ENCODE results near the gene UFSP1.

Gene UFSP1

DNA sequence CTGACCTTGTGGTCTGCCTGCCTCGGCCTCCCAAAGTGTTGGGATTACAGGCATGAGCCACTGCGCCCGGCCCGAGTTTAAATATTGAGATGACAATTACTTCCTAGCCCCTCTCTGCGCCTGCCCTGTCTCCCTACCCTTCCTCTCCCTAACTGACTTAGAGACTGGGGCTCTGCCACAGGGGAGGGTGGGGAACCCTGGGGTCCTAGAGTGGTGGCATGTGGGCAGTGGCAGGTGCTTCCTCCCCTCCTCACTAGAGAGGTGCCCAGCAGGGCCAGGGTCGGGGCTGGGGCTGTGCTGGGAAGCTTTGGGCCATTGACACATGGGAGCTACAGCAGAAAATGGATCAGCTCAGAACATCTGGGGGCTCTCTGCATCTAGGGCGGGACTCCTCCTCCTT, 13.1 kb upstream of the UFSP1 start:
- no peak overlapping the region for H3K4me3 ChIP-seq
- H3K9me3 ChIP-seq = no peaks in the 10 kb centered on the region
- no peaks in the 10 kb centered on the region for H3K27me3 ChIP-seq (ENCODE audit: low read depth)
- in situ Hi-C loops (cut with MboI; ENCODE audit: low sequenced_read_pairs) = no loop called here
- DNase-seq (ENCODE audit: low spot score in 2 of 2) = no peak
- H3K36me3 ChIP-seq (replicated peaks) = no peaks in the 10 kb centered on the region
- no peaks in the 10 kb centered on the region for H3K4me1 ChIP-seq

GRCh38 chr7:100901921-100902332, 12.4 kb upstream of the UFSP1 start:
- no peak overlapping the region for H3K4me3 ChIP-seq
- no peaks in the 10 kb centered on the region for H3K27me3 ChIP-seq (ENCODE audit: low read depth)
- in situ Hi-C loops (cut with MboI; ENCODE audit: low sequenced_read_pairs) = no loop called here
- DNase-seq (ENCODE audit: low spot score in 2 of 2) = no peak
- H3K4me1 ChIP-seq = no peaks in the 10 kb centered on the region
- H3K36me3 ChIP-seq (replicated peaks) = no peaks in the 10 kb centered on the region
- no peaks in the 10 kb centered on the region for H3K9me3 ChIP-seq

- no peaks in the 10 kb centered on the region for H3K36me3 ChIP-seq (replicated peaks)
- H3K27me3 ChIP-seq (ENCODE audit: low read depth) = peaks cover 4% of the 10 kb centered on the region; the same call in 1 of the 2 replicates
- in situ Hi-C loops (cut with MboI; ENCODE audit: low sequenced_read_pairs) = no loop called here
- no peak for DNase-seq (ENCODE audit: low spot score in 2 of 2)
- peaks cover 4% of the 10 kb centered on the region for H3K4me1 ChIP-seq
- H3K9me3 ChIP-seq = no peaks in the 10 kb centered on the region
- no peak overlapping the region for H3K4me3 ChIP-seq
Measured at GRCh38 chr7:100900978-100901377, 11.5 kb upstream of the UFSP1 start.

DNA sequence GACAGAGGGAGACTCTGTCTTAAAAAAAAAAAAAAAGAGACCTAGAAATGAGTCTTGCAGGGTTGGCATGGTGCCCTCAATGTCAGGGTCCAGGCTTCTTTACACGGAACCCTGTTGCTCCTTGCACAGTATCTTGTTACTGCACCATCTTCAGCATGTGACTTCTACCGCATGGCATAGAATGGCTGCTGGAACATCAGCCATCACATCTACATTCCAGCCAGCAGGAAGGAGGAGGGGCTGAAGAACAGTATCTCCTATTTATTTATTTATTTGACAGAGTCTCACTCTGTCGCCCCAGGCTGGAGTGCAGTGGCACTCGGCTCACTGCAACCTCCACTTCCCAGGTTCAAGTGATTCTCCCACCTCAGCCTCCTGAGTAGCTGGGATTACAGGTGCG, 9.9 kb upstream of the UFSP1 start:
- in situ Hi-C loops (cut with MboI; ENCODE audit: low sequenced_read_pairs) = loop anchor here (10.0 kb wide), 1 partner anchor 395 kb away; no protein-coding TSS in a partner anchor
- H3K4me1 ChIP-seq = peaks cover 4% of the 10 kb centered on the region
- no peak overlapping the region for H3K4me3 ChIP-seq
- no peaks in the 10 kb centered on the region for H3K9me3 ChIP-seq
- DNase-seq (ENCODE audit: low spot score in 2 of 2) = no peak
- H3K27me3 ChIP-seq (ENCODE audit: low read depth) = peaks cover 4% of the 10 kb centered on the region; the same call in 1 of the 2 replicates
- H3K36me3 ChIP-seq (replicated peaks) = no peaks in the 10 kb centered on the region

DNA sequence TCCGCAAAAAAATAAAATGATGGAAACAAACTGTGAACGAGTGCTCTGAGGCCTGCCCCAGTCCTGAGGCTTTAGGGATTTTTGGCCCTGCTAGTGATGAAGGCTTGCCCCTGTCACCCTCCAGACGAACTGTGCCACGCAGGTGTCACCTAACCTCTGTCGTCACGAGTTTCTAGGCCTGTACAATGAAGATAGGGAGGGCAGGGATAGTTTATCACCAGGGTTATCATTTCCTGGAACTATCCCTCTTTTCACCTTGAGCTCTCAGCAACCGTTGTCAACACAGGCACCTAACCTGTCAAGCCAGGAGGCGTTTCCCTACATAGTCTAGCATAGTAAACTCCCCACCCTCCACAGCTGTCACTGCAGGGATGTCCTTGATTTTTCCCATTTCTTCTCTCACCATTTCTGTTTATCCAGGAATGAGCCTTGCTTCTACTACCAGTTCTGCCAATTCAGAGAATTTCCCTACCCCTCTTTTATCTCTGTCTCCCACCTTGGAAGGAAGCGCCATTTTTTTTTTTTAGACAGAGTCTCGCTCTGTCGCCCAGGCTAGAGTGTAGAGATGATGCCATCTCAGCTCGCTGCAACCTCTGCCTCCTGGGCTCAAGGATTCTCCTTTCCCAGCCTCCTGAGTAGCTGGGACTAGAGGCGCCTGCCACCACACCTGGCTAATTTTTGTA, 8.4 kb upstream of the UFSP1 start:
- in situ Hi-C loops (cut with MboI; ENCODE audit: low sequenced_read_pairs) = loop anchor here (10.0 kb wide), 1 partner anchor 397 kb away; no protein-coding TSS in a partner anchor
- no peak for DNase-seq (ENCODE audit: low spot score in 2 of 2)
- Histone ChIP-seq H3K9me3 (no peaks in the 10 kb centered on the region), H3K27me3 (ENCODE audit: low read depth) (peaks cover 4% of the 10 kb centered on the region; the same call in 1 of the 2 replicates), H3K4me1 (peaks cover 4% of the 10 kb centered on the region), H3K4me3 (no peak overlapping the region), H3K36me3 (replicated peaks) (no peaks in the 10 kb centered on the region)

DNA sequence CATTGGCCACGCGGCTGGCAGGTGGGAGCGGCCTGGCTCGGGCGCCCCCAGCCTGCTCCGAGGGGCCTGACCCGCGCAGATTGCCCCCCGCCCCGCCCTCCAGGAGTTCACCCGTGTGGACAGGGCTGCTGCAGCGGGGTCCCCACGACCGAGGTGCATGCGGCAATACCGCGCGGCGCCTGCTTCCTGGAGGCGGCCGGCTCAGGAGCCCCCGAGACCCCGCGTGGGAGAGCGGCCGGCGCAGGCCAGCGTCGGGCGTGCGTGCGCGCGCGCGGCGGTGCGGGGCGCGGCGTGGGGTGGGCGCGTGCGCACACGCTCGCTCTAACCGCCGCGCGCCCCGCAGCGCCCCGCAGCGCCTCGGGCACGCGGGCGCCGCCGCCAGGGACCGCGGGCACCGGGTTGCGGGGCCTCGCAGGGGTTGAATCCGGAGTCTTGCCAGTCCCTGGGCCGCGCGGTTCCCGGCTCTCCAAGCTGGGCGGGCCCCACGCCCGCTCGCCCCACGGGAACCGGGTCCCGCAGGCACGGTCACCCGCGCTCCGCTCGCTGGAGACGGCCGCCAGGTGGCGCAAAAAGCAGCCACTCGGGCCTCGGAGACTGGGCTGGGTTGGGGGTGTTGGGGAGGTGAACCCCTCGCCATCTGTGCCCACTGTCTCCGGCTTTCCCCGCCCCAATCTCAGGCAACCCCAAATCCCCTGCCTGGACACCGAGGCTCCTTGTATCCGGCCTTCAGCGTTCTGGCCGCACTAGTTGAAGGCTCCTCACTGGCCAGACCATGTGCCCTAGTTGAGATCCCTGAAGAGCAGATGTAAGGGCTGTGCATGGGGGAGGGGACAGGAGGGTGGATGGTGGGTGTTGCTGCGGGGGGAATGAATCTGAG, 7.5 kb upstream of the UFSP1 start:
- DNase-seq (ENCODE audit: low spot score in 2 of 2) = peak in 1 of 2 experiments; percentile 41
- peaks cover 4% of the 10 kb centered on the region for H3K4me1 ChIP-seq
- peaks cover 4% of the 10 kb centered on the region; the same call in 1 of the 2 replicates for H3K27me3 ChIP-seq (ENCODE audit: low read depth)
- no peaks in the 10 kb centered on the region for H3K9me3 ChIP-seq
- in situ Hi-C loops (cut with MboI; ENCODE audit: low sequenced_read_pairs) = loop anchor here (10.0 kb wide), 1 partner anchor 398 kb away; no protein-coding TSS in a partner anchor
- H3K4me3 ChIP-seq = peak overlapping the region; percentile 50
- no peaks in the 10 kb centered on the region for H3K36me3 ChIP-seq (replicated peaks)

DNA sequence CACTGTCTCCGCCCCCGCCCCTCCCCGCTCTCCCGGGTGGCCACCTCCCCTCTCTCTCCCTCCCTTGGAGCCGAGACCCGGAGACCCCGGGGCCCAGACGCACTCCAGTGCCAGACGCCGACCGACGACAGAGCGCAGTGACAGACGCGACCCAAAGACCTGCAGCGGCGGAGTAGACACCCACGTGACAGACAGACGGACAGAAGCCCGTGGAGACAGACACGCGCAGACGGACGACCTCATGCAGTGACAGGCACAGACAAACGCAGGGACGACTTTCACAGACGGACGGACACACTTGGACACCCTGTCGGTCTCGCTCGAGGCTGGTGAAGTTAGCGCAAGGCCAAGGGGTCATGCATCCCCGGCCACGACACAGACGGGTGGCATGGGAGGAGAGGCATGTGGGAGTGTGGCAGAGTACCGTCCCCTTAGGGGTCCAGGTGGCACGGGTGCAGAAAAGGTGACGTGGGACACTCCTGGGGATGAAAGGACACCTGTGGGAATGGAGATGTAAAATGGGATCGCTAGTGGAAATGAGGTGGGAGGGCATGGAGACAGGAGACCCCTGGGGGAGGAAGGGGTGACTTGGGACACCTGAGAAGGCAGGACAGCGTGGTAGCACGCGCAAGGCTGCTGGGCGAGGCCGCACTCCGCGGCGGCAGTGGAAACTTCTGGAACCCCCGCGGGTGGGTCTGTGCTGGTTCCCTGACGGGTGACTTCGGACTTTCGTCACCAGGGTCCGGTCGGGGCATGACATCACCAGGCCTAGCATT, 6.6 kb upstream of the UFSP1 start:
- peaks cover 4% of the 10 kb centered on the region; the same call in 1 of the 2 replicates for H3K27me3 ChIP-seq (ENCODE audit: low read depth)
- no peaks in the 10 kb centered on the region for H3K9me3 ChIP-seq
- H3K4me1 ChIP-seq = peaks cover 4% of the 10 kb centered on the region
- DNase-seq (ENCODE audit: low spot score in 2 of 2) = peak in 1 of 2 experiments; percentile 83
- in situ Hi-C loops (cut with MboI; ENCODE audit: low sequenced_read_pairs) = loop anchor here (10.0 kb wide), 1 partner anchor 399 kb away; no protein-coding TSS in a partner anchor
- peak overlapping the region; percentile 50 for H3K4me3 ChIP-seq
- no peaks in the 10 kb centered on the region for H3K36me3 ChIP-seq (replicated peaks)

DNA sequence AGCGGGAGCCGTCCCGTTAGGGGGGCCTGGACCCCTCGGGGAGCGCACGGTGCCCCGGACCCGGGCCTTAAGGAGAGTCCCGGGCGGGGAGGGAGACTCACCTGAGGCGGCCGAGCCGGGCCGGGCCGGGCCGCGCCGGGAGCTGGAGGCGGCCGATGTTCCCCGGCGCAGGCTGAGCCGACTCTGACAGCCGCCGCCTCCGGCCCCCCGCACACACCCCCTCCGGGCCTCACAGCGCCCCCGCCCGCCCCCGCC, 6.1 kb upstream of the UFSP1 start, which contains the start of gene ACHE:
ACHE (minus strand) TSS at position 188 of the 255 bp plus-strand sequence. CDS start 1,656 bp downstream, outside the sequence.
- in situ Hi-C loops (cut with MboI; ENCODE audit: low sequenced_read_pairs) = loop anchor here (10.0 kb wide), 1 partner anchor 399 kb away; no protein-coding TSS in a partner anchor
- Histone ChIP-seq H3K9me3 (no peaks in the 10 kb centered on the region), H3K4me3 (peak within 1 kb of the TSS; percentile 50), H3K4me1 (peaks cover 5% of the 10 kb centered on the region), H3K27me3 (ENCODE audit: low read depth) (peaks cover 4% of the 10 kb centered on the region; the same call in 1 of the 2 replicates), H3K36me3 (replicated peaks) (no peaks in the 10 kb centered on the region)
- peak in 1 of 2 experiments; percentile 47 for DNase-seq (ENCODE audit: low spot score in 2 of 2)

GRCh38 chr7:100894860-100895700, 5.6 kb upstream of the UFSP1 start:
- no peaks in the 10 kb centered on the region for H3K9me3 ChIP-seq
- H3K4me3 ChIP-seq = peak overlapping the region; percentile 50
- in situ Hi-C loops (cut with MboI; ENCODE audit: low sequenced_read_pairs) = loop anchor here (5.0 to 10.0 kb wide), 2 partner anchors 167 to 400 kb away; no protein-coding TSS in a partner anchor
- H3K27me3 ChIP-seq (ENCODE audit: low read depth) = peaks cover 4% of the 10 kb centered on the region; the same call in 1 of the 2 replicates
- H3K36me3 ChIP-seq (replicated peaks) = no peaks in the 10 kb centered on the region
- peaks cover 10% of the 10 kb centered on the region for H3K4me1 ChIP-seq
- peak; percentile 27 to 86 for DNase-seq (ENCODE audit: low spot score in 2 of 2)

- Histone ChIP-seq H3K4me1 (peaks cover 13% of the 10 kb centered on the region), H3K4me3 (peak overlapping the region; percentile 50), H3K9me3 (no peaks in the 10 kb centered on the region), H3K27me3 (ENCODE audit: low read depth) (peaks cover 4% of the 10 kb centered on the region; the same call in 1 of the 2 replicates), H3K36me3 (replicated peaks) (peaks cover 2% of the 10 kb centered on the region)
- in situ Hi-C loops (cut with MboI; ENCODE audit: low sequenced_read_pairs) = loop anchor here (5.0 to 10.0 kb wide), 2 partner anchors 168 to 401 kb away; no protein-coding TSS in a partner anchor
- DNase-seq (ENCODE audit: low spot score in 2 of 2) = no peak
Measured at GRCh38 chr7:100893910-100894721, 4.6 kb upstream of the UFSP1 start.

GRCh38 chr7:100893318-100893895, 3.9 kb upstream of the UFSP1 start:
- no peak overlapping the region for H3K4me3 ChIP-seq
- peaks cover 4% of the 10 kb centered on the region; the same call in 1 of the 2 replicates for H3K27me3 ChIP-seq (ENCODE audit: low read depth)
- no peaks in the 10 kb centered on the region for H3K9me3 ChIP-seq
- no peak for DNase-seq (ENCODE audit: low spot score in 2 of 2)
- H3K4me1 ChIP-seq = peaks cover 16% of the 10 kb centered on the region
- in situ Hi-C loops (cut with MboI; ENCODE audit: low sequenced_read_pairs) = loop anchor here (5.0 to 10.0 kb wide), 2 partner anchors 169 to 401 kb away; no protein-coding TSS in a partner anchor
- peaks cover 9% of the 10 kb centered on the region for H3K36me3 ChIP-seq (replicated peaks)
